Upper lobe of right lung (tissue), 1 donor: ENCODE results near the gene BRCA1. TPM values are rescaled to one million over a fixed set of nuclear protein-coding genes. Genes with fewer than 3 reads are reported as not detected.
"Not testable (repeated sequence)": the region's sequence is repeated elsewhere in the genome, so short reads cannot be mapped to it uniquely, and the experiment has no call there.

ENCODE experiments used
- ATAC-seq: fragments of 200-7000 bp; cut with Tn5 transposase; one replicate; pipeline ENCODE4 v1.9.1; 2020; ENCODE audit warnings: mild to moderate bottlenecking, moderate library complexity
- DNase-seq: peaks from one replicate; pipeline ENCODE4 v3.0.0-alpha.2; 2020
- H3K27ac ChIP-seq: fragments of 200-600 bp; one replicate; pipeline ENCODE4 v1.8.0; 2022
- H3K27me3 ChIP-seq: fragments of 200-600 bp; one replicate; pipeline ENCODE4 v1.8.0; 2022; ENCODE audit warnings: mild to moderate bottlenecking
- H3K36me3 ChIP-seq: fragments of 200-600 bp; one replicate; pipeline ENCODE4 v1.8.0; 2022
- H3K4me1 ChIP-seq: fragments of 200-600 bp; one replicate; pipeline ENCODE4 v1.8.0; 2022
- H3K4me3 ChIP-seq: fragments of 200-600 bp; one replicate; pipeline ENCODE4 v1.8.0; 2022; ENCODE audit warnings: mild to moderate bottlenecking
- H3K9me3 ChIP-seq: fragments of 200-600 bp; one replicate; pipeline ENCODE4 v1.8.0; 2022
- intact Hi-C: fragments of 100-400 bp; cut with DNase I; formaldehyde crosslinking; loops from one replicate; pipeline ENCODE4 v1.11.0; 2022
- total RNA-seq: library from RNA; stranded (reverse); fragmentation: NEBNext Ultra II Directional; extraction: Animal tissue kit (Norgen Biotek cat#: 25700); gene quantifications from one replicate; pipeline ENCODE4 v1.2.1, GENCODE V29; 2021
- TF ChIP-seq, protein P1 (sequence below): fragments of 200-600 bp; IDR thresholded peaks from one replicate; pipeline ENCODE4 v1.8.0; 2022; ENCODE audit warnings: antibody characterized with exemption
- donor health status: DM: no; HTN: yes; CAD: no; lungs with severe emphysema.

The BRCA1 gene
- total RNA-seq, 1 donor from 2014 or later = 4.0 TPM

DNA sequence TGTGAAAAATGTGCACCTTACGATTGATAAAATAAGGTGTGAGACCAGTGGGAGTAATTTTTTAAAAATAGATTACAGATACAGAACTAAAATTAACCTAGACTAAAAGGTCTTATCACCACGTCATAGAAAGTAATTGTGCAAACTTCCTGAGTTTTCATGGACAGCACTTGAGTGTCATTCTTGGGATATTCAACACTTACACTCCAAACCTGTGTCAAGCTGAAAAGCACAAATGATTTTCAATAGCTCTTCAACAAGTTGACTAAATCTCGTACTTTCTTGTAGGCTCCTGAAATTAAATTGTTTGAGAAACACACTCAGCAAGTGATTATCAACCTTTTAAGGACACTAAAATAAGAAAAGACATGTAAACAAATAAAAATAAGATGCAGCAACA is 20.5 kb downstream of the BRCA1 start:
- TF ChIP-seq, protein P1, sequence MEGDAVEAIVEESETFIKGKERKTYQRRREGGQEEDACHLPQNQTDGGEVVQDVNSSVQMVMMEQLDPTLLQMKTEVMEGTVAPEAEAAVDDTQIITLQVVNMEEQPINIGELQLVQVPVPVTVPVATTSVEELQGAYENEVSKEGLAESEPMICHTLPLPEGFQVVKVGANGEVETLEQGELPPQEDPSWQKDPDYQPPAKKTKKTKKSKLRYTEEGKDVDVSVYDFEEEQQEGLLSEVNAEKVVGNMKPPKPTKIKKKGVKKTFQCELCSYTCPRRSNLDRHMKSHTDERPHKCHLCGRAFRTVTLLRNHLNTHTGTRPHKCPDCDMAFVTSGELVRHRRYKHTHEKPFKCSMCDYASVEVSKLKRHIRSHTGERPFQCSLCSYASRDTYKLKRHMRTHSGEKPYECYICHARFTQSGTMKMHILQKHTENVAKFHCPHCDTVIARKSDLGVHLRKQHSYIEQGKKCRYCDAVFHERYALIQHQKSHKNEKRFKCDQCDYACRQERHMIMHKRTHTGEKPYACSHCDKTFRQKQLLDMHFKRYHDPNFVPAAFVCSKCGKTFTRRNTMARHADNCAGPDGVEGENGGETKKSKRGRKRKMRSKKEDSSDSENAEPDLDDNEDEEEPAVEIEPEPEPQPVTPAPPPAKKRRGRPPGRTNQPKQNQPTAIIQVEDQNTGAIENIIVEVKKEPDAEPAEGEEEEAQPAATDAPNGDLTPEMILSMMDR = no peak
- no peaks in the 10 kb centered on the region for H3K4me1 ChIP-seq
- no peaks in the 10 kb centered on the region for H3K36me3 ChIP-seq
- H3K4me3 ChIP-seq = no peak overlapping the region
- H3K9me3 ChIP-seq = no peaks in the 10 kb centered on the region
- H3K27ac ChIP-seq = no peak overlapping the region
- intact Hi-C loops = no loop called here
- H3K27me3 ChIP-seq = no peaks in the 10 kb centered on the region
- DNase-seq (no peak), ATAC-seq (no peak)

DNA sequence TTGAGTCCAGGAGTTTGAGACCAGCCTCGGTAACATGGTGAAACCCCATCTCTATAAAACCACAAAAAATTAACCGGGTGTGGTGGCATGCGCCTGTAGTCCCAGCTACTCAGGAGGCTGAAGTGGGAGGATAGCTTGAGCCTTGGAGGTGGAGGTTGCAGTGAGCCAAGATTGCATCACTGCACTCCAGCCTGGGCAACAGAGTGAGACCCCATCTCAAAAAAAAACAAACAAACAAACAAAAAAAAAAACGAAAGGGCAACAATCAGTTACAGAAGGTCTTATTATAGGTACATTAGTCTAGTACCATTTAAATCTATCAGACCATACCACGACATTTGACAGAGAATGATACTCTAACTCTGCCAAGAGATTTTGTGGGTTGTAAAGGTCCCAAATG is 29.8 kb downstream of the BRCA1 start:
- H3K9me3 ChIP-seq, H3K4me3 ChIP-seq, H3K36me3 ChIP-seq, intact Hi-C loops, ATAC-seq, H3K4me1 ChIP-seq, H3K27me3 ChIP-seq, H3K27ac ChIP-seq, DNase-seq: not testable (repeated sequence)

DNA sequence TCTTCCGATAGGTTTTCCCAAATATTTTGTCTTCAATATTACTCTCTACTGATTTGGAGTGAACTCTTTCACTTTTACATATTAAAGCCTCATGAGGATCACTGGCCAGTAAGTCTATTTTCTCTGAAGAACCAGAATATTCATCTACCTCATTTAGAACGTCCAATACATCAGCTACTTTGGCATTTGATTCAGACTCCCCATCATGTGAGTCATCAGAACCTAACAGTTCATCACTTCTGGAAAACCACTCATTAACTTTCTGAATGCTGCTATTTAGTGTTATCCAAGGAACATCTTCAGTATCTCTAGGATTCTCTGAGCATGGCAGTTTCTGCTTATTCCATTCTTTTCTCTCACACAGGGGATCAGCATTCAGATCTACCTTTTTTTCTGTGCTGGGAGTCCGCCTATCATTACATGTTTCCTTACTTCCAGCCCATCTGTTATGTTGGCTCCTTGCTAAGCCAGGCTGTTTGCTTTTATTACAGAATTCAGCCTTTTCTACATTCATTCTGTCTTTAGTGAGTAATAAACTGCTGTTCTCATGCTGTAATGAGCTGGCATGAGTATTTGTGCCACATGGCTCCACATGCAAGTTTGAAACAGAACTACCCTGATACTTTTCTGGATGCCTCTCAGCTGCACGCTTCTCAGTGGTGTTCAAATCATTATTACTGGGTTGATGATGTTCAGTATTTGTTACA is 30.9 kb downstream of the BRCA1 start:
- Histone ChIP-seq H3K27ac (no peak overlapping the region), H3K4me1 (no peaks in the 10 kb centered on the region), H3K9me3 (no peaks in the 10 kb centered on the region), H3K4me3 (no peak overlapping the region), H3K27me3 (no peaks in the 10 kb centered on the region), H3K36me3 (no peaks in the 10 kb centered on the region)
- ATAC-seq = no peak
- TF ChIP-seq, protein P1 = no peak
- no peak for DNase-seq
- intact Hi-C loops = no loop called here

DNA sequence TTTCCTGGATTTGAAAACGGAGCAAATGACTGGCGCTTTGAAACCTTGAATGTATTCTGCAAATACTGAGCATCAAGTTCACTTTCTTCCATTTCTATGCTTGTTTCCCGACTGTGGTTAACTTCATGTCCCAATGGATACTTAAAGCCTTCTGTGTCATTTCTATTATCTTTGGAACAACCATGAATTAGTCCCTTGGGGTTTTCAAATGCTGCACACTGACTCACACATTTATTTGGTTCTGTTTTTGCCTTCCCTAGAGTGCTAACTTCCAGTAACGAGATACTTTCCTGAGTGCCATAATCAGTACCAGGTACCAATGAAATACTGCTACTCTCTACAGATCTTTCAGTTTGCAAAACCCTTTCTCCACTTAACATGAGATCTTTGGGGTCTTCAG is 32.3 kb downstream of the BRCA1 start:
- DNase-seq = no peak
- TF ChIP-seq, protein P1 = no peak
- no peaks in the 10 kb centered on the region for H3K27me3 ChIP-seq
- no peak for ATAC-seq
- no peak overlapping the region for H3K27ac ChIP-seq
- no peaks in the 10 kb centered on the region for H3K9me3 ChIP-seq
- intact Hi-C loops = no loop called here
- no peaks in the 10 kb centered on the region for H3K4me1 ChIP-seq
- no peak overlapping the region for H3K4me3 ChIP-seq
- H3K36me3 ChIP-seq = no peaks in the 10 kb centered on the region

DNA sequence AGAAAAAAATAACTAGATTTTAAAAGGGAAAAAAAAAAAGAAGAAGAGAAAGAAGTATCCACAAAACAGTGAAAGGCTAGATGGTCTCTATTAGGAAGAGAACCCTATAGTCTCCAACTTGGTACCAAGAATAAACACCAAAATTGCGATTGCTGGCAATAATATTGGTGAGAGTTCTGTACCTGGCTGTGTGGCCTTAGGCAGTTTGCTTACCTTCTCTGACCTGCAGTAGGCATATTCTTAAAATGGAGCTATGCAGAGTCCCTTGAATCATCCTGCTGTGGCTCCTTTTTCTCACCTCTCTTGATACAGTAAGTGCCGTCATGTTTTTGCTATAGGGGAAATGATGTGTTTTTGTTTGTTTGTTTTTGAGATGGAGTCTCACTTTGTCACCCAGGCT is 35.1 kb downstream of the BRCA1 start:
- H3K27ac ChIP-seq = no peak overlapping the region
- intact Hi-C loops = no loop called here
- no peak overlapping the region for H3K4me3 ChIP-seq
- TF ChIP-seq, protein P1 = no peak
- DNase-seq = no peak
- H3K36me3 ChIP-seq = no peaks in the 10 kb centered on the region
- H3K9me3 ChIP-seq = no peaks in the 10 kb centered on the region
- ATAC-seq = no peak
- no peaks in the 10 kb centered on the region for H3K4me1 ChIP-seq
- no peaks in the 10 kb centered on the region for H3K27me3 ChIP-seq

DNA sequence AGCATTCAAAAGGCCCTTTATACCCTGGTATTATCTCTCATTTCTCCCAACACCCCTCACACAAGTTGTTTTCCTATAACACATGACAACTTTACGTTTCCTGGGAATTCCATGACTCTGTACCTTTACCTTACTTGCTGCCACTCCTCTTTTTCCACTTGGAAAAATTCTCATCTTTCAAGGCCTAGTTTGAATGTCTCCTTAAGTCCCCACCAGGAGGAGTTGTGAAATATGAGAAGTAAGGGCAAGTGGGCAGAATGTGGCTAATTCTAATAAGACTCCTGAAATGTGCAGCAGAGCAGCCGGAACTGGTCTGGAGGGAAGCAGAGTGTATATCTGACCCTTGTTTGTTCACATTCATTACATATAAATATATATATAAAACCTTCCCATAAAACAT is 39.7 kb downstream of the BRCA1 start:
- Histone ChIP-seq H3K9me3 (no peaks in the 10 kb centered on the region), H3K4me1 (no peaks in the 10 kb centered on the region), H3K27me3 (no peaks in the 10 kb centered on the region), H3K27ac (no peak overlapping the region), H3K4me3 (no peak overlapping the region), H3K36me3 (no peaks in the 10 kb centered on the region)
- ATAC-seq = no peak
- intact Hi-C loops = no loop called here
- TF ChIP-seq, protein P1 = no peak
- no peak for DNase-seq
